GM23338 (cell line): ENCODE results near the gene AK3. TPM values are rescaled to one million over a fixed set of nuclear protein-coding genes. Genes with fewer than 3 reads are reported as not detected.

ENCODE experiments used
- ATAC-seq: fragments of 200-7000 bp; cut with Tn5 transposase; 3 replicates; pipeline ENCODE4 v1.9.1; 2020
- DNase-seq: peaks from one replicate; pipeline ENCODE4 v3.0.0-alpha.2; 2015; ENCODE audit warnings: low spot score
- H2AFZ ChIP-seq: fragments of 200-600 bp; sonication (generic); 2 replicates; pipeline ENCODE4 v1.8.0; 2016; ENCODE audit warnings: antibody characterized with exemption, mild to moderate bottlenecking, moderate library complexity
- H3F3A ChIP-seq: fragments of 200-600 bp; sonication (generic); replicated peaks from 2 replicates; pipeline ENCODE4 v1.8.0; 2017; ENCODE audit warnings: antibody characterized with exemption, mixed run types, low read depth
- H3K27ac ChIP-seq: fragments of 200-600 bp; sonication (generic); 2 replicates; pipeline ENCODE4 v1.6.1; 2016; ENCODE audit warnings: low read depth
- H3K27me3 ChIP-seq: fragments of 200-600 bp; sonication (generic); 2 replicates; pipeline ENCODE4 v1.8.0; 2016; ENCODE audit warnings: mild to moderate bottlenecking, mixed run types, moderate library complexity; ENCODE audit not compliant: insufficient read depth
- H3K36me3 ChIP-seq: fragments of 200-600 bp; sonication (generic); 2 replicates; pipeline ENCODE4 v1.8.0; 2016; ENCODE audit warnings: mild to moderate bottlenecking; ENCODE audit not compliant: insufficient read depth
- H3K4me1 ChIP-seq: fragments of 200-600 bp; sonication (generic); 2 replicates; pipeline ENCODE4 v1.8.0; 2016; ENCODE audit warnings: mild to moderate bottlenecking, moderate library complexity; ENCODE audit not compliant: insufficient read depth
- H3K4me2 ChIP-seq: fragments of 200-600 bp; sonication (generic); 2 replicates; pipeline ENCODE4 v1.7.1; 2017; ENCODE audit warnings: mixed run types
- H3K4me3 ChIP-seq: fragments of 200-600 bp; sonication (generic); 2 replicates; pipeline ENCODE4 v1.6.1; 2016; ENCODE audit warnings: mixed run types
- H3K79me2 ChIP-seq: fragments of 200-600 bp; sonication (generic); replicated peaks from 2 replicates; pipeline ENCODE4 v1.8.0; 2017; ENCODE audit warnings: mild to moderate bottlenecking; ENCODE audit not compliant: insufficient read depth
- H3K9me2 ChIP-seq: fragments of 200-600 bp; sonication (generic); 2 replicates; pipeline ENCODE4 v1.8.0; 2017; ENCODE audit not compliant: insufficient read depth
- H4K20me1 ChIP-seq: fragments of 200-600 bp; sonication (generic); replicated peaks from 2 replicates; pipeline ENCODE4 v1.8.0; 2017; ENCODE audit warnings: mild to moderate bottlenecking; ENCODE audit not compliant: insufficient read depth
- H3K27ac Mint-ChIP-seq: 2 replicates; pipeline ENCODE4 v1.8.0; 2020; ENCODE audit warnings: inconsistent platforms, mild to moderate bottlenecking, moderate library complexity, mixed read lengths
- H3K27me3 Mint-ChIP-seq: 3 replicates; pipeline ENCODE4 v1.8.0; 2022; ENCODE audit warnings: low read depth, mild to moderate bottlenecking, moderate library complexity, mixed read lengths, inconsistent platforms; ENCODE audit not compliant: insufficient read depth, poor library complexity
- H3K36me3 Mint-ChIP-seq: 3 replicates; pipeline ENCODE4 v1.8.0; 2021; ENCODE audit warnings: low read depth, mild to moderate bottlenecking, inconsistent platforms, moderate library complexity, mixed read lengths
- H3K4me1 Mint-ChIP-seq: 3 replicates; pipeline ENCODE4 v1.8.0; 2020; ENCODE audit warnings: mild to moderate bottlenecking, inconsistent platforms, mixed read lengths
- H3K4me3 Mint-ChIP-seq: 3 replicates; pipeline ENCODE4 v1.8.0; 2021; ENCODE audit warnings: moderate library complexity, mild to moderate bottlenecking, inconsistent platforms, mixed read lengths
- H3K9me3 Mint-ChIP-seq: 3 replicates; pipeline ENCODE4 v1.8.0; 2020; ENCODE audit warnings: moderate library complexity, mild to moderate bottlenecking, inconsistent platforms, mixed read lengths
- CTCF ChIP-seq, 2 experiments: fragments of 200-600 bp in 1 of 2; sonication (generic) in 1 of 2; conservative IDR thresholded peaks; 2 replicates each; pipeline versions ENCODE4 v1.5.1 to v1.6.1; 2016 to 2017; ENCODE audit warnings: antibody characterized with exemption in 2 of 2, low read depth in 2 of 2, mild to moderate bottlenecking in 2 of 2, moderate library complexity in 1 of 2
- EZH2 ChIP-seq: fragments of 200-600 bp; sonication (generic); IDR thresholded peaks from one replicate; pipeline ENCODE4 v1.8.0; 2017; ENCODE audit warnings: antibody characterized with exemption, mild to moderate bottlenecking, low read depth; ENCODE audit not compliant: unreplicated experiment
- EZH2phosphoT487 ChIP-seq: fragments of 200-600 bp; sonication (generic); IDR thresholded peaks from one replicate; pipeline ENCODE4 v1.8.1; 2018; ENCODE audit warnings: antibody characterized with exemption; ENCODE audit not compliant: unreplicated experiment
- JUNB ChIP-seq: IDR thresholded peaks from one replicate; pipeline ENCODE4 v1.6.1; 2016; ENCODE audit warnings: antibody characterized with exemption; ENCODE audit not compliant: unreplicated experiment
- POLR2AphosphoS5 ChIP-seq: IDR thresholded peaks from 2 replicates; pipeline ENCODE4 v1.6.1; 2016; ENCODE audit warnings: antibody characterized with exemption, low read depth
- ZNF462 ChIP-seq: fragments of 250-450 bp; sonication (Bioruptor Pico); IDR thresholded peaks from 2 replicates; pipeline ENCODE4 v1.5.0; 2020; ENCODE audit warnings: mild to moderate bottlenecking, moderate library complexity
- polyA plus RNA-seq: library from polyadenylated mRNA; unstranded; fragments of >200 nt; fragmentation: Nextera tagmentation; extraction: Ambion mirVana; gene quantifications from 2 replicates; pipeline ENCODE4 v1.2.1, GENCODE V29; 2016
- total RNA-seq: library from RNA; depleted of rRNA; stranded (reverse); fragments of >200 nt; shearing (Covaris generic); gene quantifications from 2 replicates; pipeline ENCODE4 v1.2.3, GENCODE V29; 2014

The AK3 gene
- total and polyA plus RNA-seq, 2 experiments from 2014 or later = 30.1 to 40.2 TPM

GRCh38 chr9:4662108-4662988 lies 78.7 kb downstream of the AK3 start, which contains the start of gene PLPP6 (continued):
- TF ChIP-seq ZNF462 = no peak

GRCh38 chr9:4661611-4662010 lies 79.4 kb downstream of the AK3 start:
- Histone ChIP-seq H2AFZ (peak overlapping the region; percentile 8; the same call in 1 of the 2 replicates), H3K9me2 (no peaks in the 10 kb centered on the region), H3K27me3 (0 out of 2 replicates have a peak, but pooled peaks cover 2% of the 10 kb centered on the region), H4K20me1 (no peaks in the 10 kb centered on the region), H3K79me2 (peaks cover 13% of the 10 kb centered on the region; the same call in 1 of the 2 replicates), H3K4me1 (peaks cover 50% of the 10 kb centered on the region), H3K4me2 (peak overlapping the region; percentile 70), H3K27ac (peak overlapping the region; percentile 26; the same call in 1 of the 2 replicates), H3K36me3 (no peaks in the 10 kb centered on the region), H3F3A (no peaks in the 10 kb centered on the region), H3K4me3 (peak overlapping the region; percentile 79)
- Mint-ChIP-seq H3K9me3 (0 out of 3 replicates have a peak, but pooled peaks cover 3% of the 10 kb centered on the region), H3K4me3 (peak overlapping the region; percentile 75), H3K27ac (peak overlapping the region; percentile 68; the same call in 1 of the 2 replicates), H3K27me3 (peaks cover 5% of the 10 kb centered on the region), H3K36me3 (peaks cover 4% of the 10 kb centered on the region; the same call in 1 of the 3 replicates), H3K4me1 (peaks cover 57% of the 10 kb centered on the region)
- no peak for DNase-seq
- peak; percentile 2; the same call in 1 of the 3 replicates for ATAC-seq
- TF ChIP-seq EZH2 = no peak
- no peak for TF ChIP-seq EZH2phosphoT487
- no peak for TF ChIP-seq JUNB
- TF ChIP-seq POLR2AphosphoS5 = no peak
- no peak for TF ChIP-seq CTCF (conservative IDR thresholded peaks at IDR 0.05; ENCODE audit: low read depth in 2 of 2)
